HCT116 (cell line): ENCODE measurements around the gene BEND7.

ENCODE experiments used
- CTCF ChIP-seq, 3 experiments: fragments of 200-600 bp in 1 of 3; sonication (generic) in 1 of 3; IDR thresholded peaks in 2 of 3; conservative IDR thresholded peaks in 1 of 3; 2 replicates each; pipeline ENCODE4 v1.5.1; 2012 to 2017; ENCODE audit warnings: low read depth in 2 of 3, low read length in 2 of 3, antibody characterized with exemption in 1 of 3, borderline replicate concordance in 1 of 3, control low read depth in 1 of 3, mild to moderate bottlenecking in 1 of 3, mixed read lengths in 1 of 3, mixed run types in 1 of 3, moderate library complexity in 1 of 3; ENCODE audit not compliant: insufficient read depth in 1 of 3
- EGR1 ChIP-seq: IDR thresholded peaks from 2 replicates; pipeline ENCODE4 v1.6.1; 2012; ENCODE audit warnings: low read depth
- POLR2A ChIP-seq: IDR thresholded peaks from 2 replicates; pipeline ENCODE4 v1.7.0; 2011; ENCODE audit warnings: borderline replicate concordance; ENCODE audit not compliant: insufficient read depth, insufficient read length; ENCODE audit errors: extremely low read depth
- POLR2AphosphoS5 ChIP-seq: IDR thresholded peaks from 2 replicates; pipeline ENCODE4 v1.6.1; 2011; ENCODE audit warnings: mild to moderate bottlenecking, low read depth, low read length, moderate library complexity
- RAD21 ChIP-seq: IDR thresholded peaks from 2 replicates; pipeline ENCODE4 v1.6.1; 2012; ENCODE audit warnings: low read depth, mild to moderate bottlenecking
- SP1 ChIP-seq: IDR thresholded peaks from 2 replicates; pipeline ENCODE4 v1.6.1; 2012; ENCODE audit warnings: low read depth

- TF ChIP-seq CTCF (IDR thresholded peaks at IDR 0.05 in 2 of 3, conservative IDR thresholded peaks at IDR 0.05 in 1 of 3; ENCODE audit: borderline replicate concordance in 1 of 3, insufficient read depth in 1 of 3, low read depth in 2 of 3, low read length in 2 of 3) (no peak), POLR2A (no peak), RAD21 (no peak), SP1 (no peak), POLR2AphosphoS5 (no peak), EGR1 (no peak)
Observed at GRCh38 chr10:13472359-13472758, 56.5 kb downstream of the BEND7 start.
